NT2/D1 (cell line): Measurements from ENCODE around the gene HSD17B2.

Experiments used
- SUZ12 ChIP-seq: IDR thresholded peaks from 2 replicates; pipeline ENCODE4 v1.6.1; 2011; ENCODE audit not compliant: insufficient read length, insufficient read depth; ENCODE audit errors: extremely low read depth
- YY1 ChIP-seq: IDR thresholded peaks from 2 replicates; pipeline ENCODE4 v1.6.1; 2011; ENCODE audit not compliant: insufficient read length, insufficient read depth
- ZNF274 ChIP-seq: IDR thresholded peaks from 2 replicates; pipeline ENCODE4 v1.6.1; 2011; ENCODE audit warnings: mild to moderate bottlenecking, low read depth, low read length

GRCh38 chr16:82135844-82136243, 100.8 kb downstream of the HSD17B2 start:
- no peak for TF ChIP-seq YY1
- no peak for TF ChIP-seq ZNF274
- no peak for TF ChIP-seq SUZ12
